Ovary (tissue), 9 donors: ENCODE data around the gene GAL. TPM values are rescaled to one million over a fixed set of nuclear protein-coding genes. Genes with fewer than 3 reads are reported as not detected.

ENCODE experiments used
- DNase-seq, 5 donors: peaks; one replicate each; pipeline ENCODE4 v3.0.0-alpha.2; 2019 to 2020
- H3K27ac ChIP-seq, 2 donors: fragments of 200-600 bp; one replicate each; pipeline versions ENCODE4 v1.5.1 to v1.8.0; 2019 to 2022
- H3K27me3 ChIP-seq: fragments of 200-600 bp; one replicate; pipeline ENCODE4 v1.8.0; 2022
- H3K36me3 ChIP-seq: fragments of 200-600 bp; sonication (generic); one replicate; pipeline ENCODE4 v1.5.1; 2019
- H3K4me1 ChIP-seq: one replicate; pipeline ENCODE4 v1.8.1; 2013; ENCODE audit warnings: mild to moderate bottlenecking, moderate library complexity; ENCODE audit not compliant: insufficient read depth
- H3K4me3 ChIP-seq: fragments of 200-600 bp; sonication (generic); one replicate; pipeline ENCODE4 v1.5.1; 2017
- H3K9me3 ChIP-seq, 2 donors: fragments of 200-600 bp in 1 of 2; sonication (generic) in 1 of 2; one replicate each; pipeline versions ENCODE4 v1.5.1 to v1.8.1; 2013 to 2019; ENCODE audit warnings: mild to moderate bottlenecking in 1 of 2, moderate library complexity in 1 of 2
- CTCF ChIP-seq, 3 donors: fragments of 450-650 bp in 2 of 3; fragments of 200-600 bp in 1 of 3; IDR thresholded peaks; one replicate each; pipeline versions ENCODE4 v1.5.1 to v1.8.0; 2016 to 2022; ENCODE audit warnings: antibody characterized with exemption in 3 of 3, mild to moderate bottlenecking in 1 of 3
- EP300 ChIP-seq: sonication (generic); formaldehyde crosslinking; IDR thresholded peaks from one replicate; pipeline ENCODE4 v1.6.1; 2017; ENCODE audit warnings: antibody characterized with exemption
- POLR2A ChIP-seq: fragments of 450-650 bp; IDR thresholded peaks from one replicate; pipeline ENCODE4 v1.6.1; 2017; ENCODE audit warnings: antibody characterized with exemption, mild to moderate bottlenecking, moderate library complexity
- WGBS, 3 donors: extraction: QIAGEN DNeasy Blood & Tissue Kit in 1 of 3; methylation state at CpG; one replicate each; pipeline versions ENCODE4 v1.1.5 to v1.1.7; 2013 to 2017; 5-methylcytosine and 5-hydroxymethylcytosine counted together
- intact Hi-C, 4 donors: fragments of 100-400 bp; cut with DNase I; formaldehyde crosslinking; loops; one replicate each; pipeline versions ENCODE4 v1.11.0 to v1.15.1; 2022 to 2023
- polyA plus RNA-seq, 2 donors: library from polyadenylated mRNA; stranded (reverse); fragments of 200-250 nt in 1 of 2; fragments of 350-450 nt in 1 of 2; fragmentation: Illumina TruSeq in 1 of 2; extraction: RNeasy Lipid Tissue Mini Kit (QIAGEN cat#74804) in 1 of 2; gene quantifications; one replicate each; pipeline ENCODE4 v1.2.3, GENCODE V29; 2013 to 2014
- total RNA-seq, 7 donors: library from RNA; depleted of rRNA in 2 of 7; stranded (reverse); fragments of >200 nt in 2 of 7; fragmentation: NEBNext Ultra II Directional in 3 of 7; extraction: Animal tissue kit (Norgen Biotek cat#: 25700) in 3 of 7; gene quantifications; one replicate each; pipeline versions ENCODE4 v1.1.0 to v1.2.4, GENCODE V29; 2016 to 2023
- donor health status: DM: no; HTN: no; CAD: no; lungs with moderate emphysema.
- donor health status: DM: no; HTN: no; CAD: no.
- donor health status: Bipolar disorder and iron deficiency.
- donor health status: DM: yes; HTN: yes; CAD: no.
- donor health status: DM: no; HTN: no; CAD: no.
- donor health status: DM: yes; HTN: yes; CAD: no.

The GAL gene
- total and polyA plus RNA-seq, 9 donors = 0.19 to 1.4 (median 0.36) TPM; not detected in 6

GRCh38 chr11:68664906-68665305 is 19.4 kb upstream of the GAL start:
- Histone ChIP-seq H3K36me3 (no peaks in the 10 kb centered on the region), H3K27ac (no peak overlapping the region), H3K4me1 (no peaks in the 10 kb centered on the region), H3K27me3 (no peaks in the 10 kb centered on the region), H3K4me3 (no peak overlapping the region), H3K9me3 (no peaks in the 10 kb centered on the region)
- no peak for DNase-seq
- no peak for TF ChIP-seq CTCF (IDR thresholded peaks at IDR 0.05)
- TF ChIP-seq POLR2A = no peak
- no peak for TF ChIP-seq EP300
- 87 to 91% (median 90%) methylated on average over 7 of the region's 7 CpGs for WGBS, 3 donors
- intact Hi-C loops = no loop called here

DNA sequence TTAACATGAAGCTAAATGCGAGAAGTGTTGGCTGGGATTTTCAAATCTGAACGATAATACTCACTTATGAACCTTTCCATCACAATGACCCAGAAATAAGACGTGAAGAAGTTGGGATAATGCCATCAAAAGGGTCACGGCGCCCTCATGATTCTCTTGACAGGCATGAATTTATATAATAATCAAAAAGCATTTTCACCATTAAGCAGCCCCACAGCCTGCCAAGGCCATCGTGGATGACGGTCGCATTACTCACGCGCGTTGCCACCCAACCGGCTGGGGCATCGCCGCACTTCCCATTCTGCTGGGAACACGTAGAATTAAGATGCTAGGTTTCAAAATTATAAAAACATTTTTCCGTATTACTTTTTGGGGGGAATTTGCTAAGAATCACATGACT is 18.9 kb upstream of the GAL start:
- 66 to 77% (median 69%) methylated on average over 16 of the region's 16 CpGs for WGBS, 3 donors
- H3K4me1 ChIP-seq = no peaks in the 10 kb centered on the region
- H3K4me3 ChIP-seq = no peak overlapping the region
- H3K27ac ChIP-seq = no peak overlapping the region
- no peaks in the 10 kb centered on the region for H3K36me3 ChIP-seq
- H3K27me3 ChIP-seq = no peaks in the 10 kb centered on the region
- H3K9me3 ChIP-seq = no peaks in the 10 kb centered on the region
- DNase-seq = no peak
- intact Hi-C loops = no loop called here
- TF ChIP-seq EP300 = no peak
- TF ChIP-seq CTCF (IDR thresholded peaks at IDR 0.05) = no peak
- TF ChIP-seq POLR2A = no peak

DNA sequence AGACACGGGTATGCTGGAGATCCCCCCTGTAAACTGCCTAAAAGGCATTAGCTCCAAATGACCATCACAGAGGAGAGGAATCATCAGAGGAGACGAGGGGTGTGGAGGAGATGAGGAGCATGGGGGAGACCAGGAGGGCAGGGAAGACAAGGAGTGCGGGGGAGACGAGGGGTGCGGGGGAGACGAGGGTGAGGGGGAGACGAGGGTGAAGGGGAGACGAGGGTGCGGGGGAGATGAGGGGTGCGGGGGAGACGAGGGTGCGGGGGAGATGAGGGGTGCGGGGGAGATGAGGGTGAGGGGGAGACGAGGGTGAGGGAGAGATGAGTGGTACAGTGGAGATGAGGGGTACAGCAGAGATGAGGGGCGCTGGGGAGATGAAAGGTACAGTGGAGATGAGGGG is 17.5 kb upstream of the GAL start:
- peak in 1 of 5 donors; percentile 36 for DNase-seq
- H3K27me3 ChIP-seq = no peaks in the 10 kb centered on the region
- WGBS, 3 donors = 10 to 28% (median 15%) methylated on average over 7 to 11 of the region's 15 CpGs
- H3K4me3 ChIP-seq = no peak overlapping the region
- no peaks in the 10 kb centered on the region for H3K36me3 ChIP-seq
- intact Hi-C loops = no loop called here
- H3K9me3 ChIP-seq = no peaks in the 10 kb centered on the region
- TF ChIP-seq POLR2A = no peak
- TF ChIP-seq EP300 = no peak
- no peak for TF ChIP-seq CTCF (IDR thresholded peaks at IDR 0.05)
- H3K27ac ChIP-seq = no peak overlapping the region
- no peaks in the 10 kb centered on the region for H3K4me1 ChIP-seq

- Histone ChIP-seq H3K36me3 (no peaks in the 10 kb centered on the region), H3K27ac (no peak overlapping the region), H3K9me3 (no peaks in the 10 kb centered on the region), H3K4me3 (no peak overlapping the region), H3K4me1 (no peaks in the 10 kb centered on the region), H3K27me3 (no peaks in the 10 kb centered on the region)
- intact Hi-C loops = no loop called here
- TF ChIP-seq POLR2A = no peak
- no peak for DNase-seq
- 70 to 75% (median 72%) methylated on average over 21 of the region's 21 CpGs for WGBS, 3 donors
These were observed 16.5 kb upstream of the GAL start for GRCh38 chr11:68667511-68668500.
